HCT116 (cell line): ENCODE measurements around the gene NEURL1. TPM values are rescaled to one million over a fixed set of nuclear protein-coding genes. Genes with fewer than 3 reads are reported as not detected.

Experiments
- ATAC-seq: fragments of 200-7000 bp; cut with Tn5 transposase; 2 replicates; pipeline ENCODE4 v1.9.1; 2020; ENCODE audit warnings: mild to moderate bottlenecking, moderate library complexity
- BruUV-seq: library from RNA; stranded (reverse); fragments of 400-500 nt; replicated peaks from 2 replicates; lab custom pipeline; 2021; lab: Mats Ljungman, UMichigan
- CTCF ChIA-PET: fragments of 300-600 bp; sonication (Branson Sonifier 250); formaldehyde crosslinking; loops from one replicate; lab custom pipeline; 2021; ENCODE audit warnings: antibody characterized with exemption; lab: Charles Lee
- POLR2A ChIA-PET: fragments of 300-600, 350-600 bp; sonication (Branson Sonifier 250); formaldehyde crosslinking; loops from one replicate; lab custom pipeline; 2021; ENCODE audit warnings: antibody characterized with exemption; lab: Charles Lee
- RAD21 ChIA-PET, 2 experiments: fragments of 300-600 bp; sonication (Branson Sonifier 250); formaldehyde crosslinking; loops; one replicate each; lab custom pipeline; 2023; ENCODE audit warnings: low total read pairs in 2 of 2; ENCODE audit not compliant: uncharacterized antibody in 2 of 2, unreplicated experiment in 2 of 2, low non-redundant PET in 1 of 2; lab: Charles Lee
- DNase-seq: peaks from one replicate; pipeline ENCODE4 v3.0.0-alpha.2; 2010; ENCODE audit warnings: low read depth, low spot score
- H2AFZ ChIP-seq: fragments of 200-600 bp; shearing (Covaris generic), sonication (generic); 2 replicates; pipeline ENCODE4 v1.6.1; 2017; ENCODE audit warnings: low read depth, mixed run types, mixed read lengths, antibody characterized with exemption, low read length; ENCODE audit not compliant: poor library complexity, severe bottlenecking
- H3K27ac ChIP-seq: 2 replicates; pipeline ENCODE4 v1.5.1; 2012; ENCODE audit warnings: low read depth, low read length
- H3K27me3 ChIP-seq: fragments of 200-600 bp; sonication (generic); 2 replicates; pipeline ENCODE4 v1.6.1; 2016; ENCODE audit warnings: mixed run types, low read length, mixed read lengths; ENCODE audit not compliant: insufficient read depth
- H3K36me3 ChIP-seq, 2 experiments: fragments of 200-500 bp in 1 of 2; fragments of 200-600 bp in 1 of 2; sonication (Bioruptor generic) in 1 of 2; sonication (generic) in 1 of 2; 2 replicates each; pipeline versions ENCODE4 v1.5.1 to v1.6.1; 2014 to 2016; ENCODE audit warnings: low read length in 2 of 2, inconsistent platforms in 1 of 2, mixed read lengths in 1 of 2, mixed run types in 1 of 2; ENCODE audit not compliant: insufficient read depth in 2 of 2, control insufficient read depth in 1 of 2
- H3K4me1 ChIP-seq, 2 experiments: fragments of 200-600 bp in 1 of 2; sonication (generic) in 1 of 2; 2 replicates each; pipeline versions ENCODE4 v1.5.1 to v1.6.1; 2012 to 2017; ENCODE audit warnings: low read length in 2 of 2, inconsistent platforms in 1 of 2, mild to moderate bottlenecking in 1 of 2, mixed read lengths in 1 of 2, mixed run types in 1 of 2, moderate library complexity in 1 of 2; ENCODE audit not compliant: insufficient read depth in 2 of 2, control insufficient read depth in 1 of 2
- H3K4me2 ChIP-seq: fragments of 200-600 bp; sonication (generic); 2 replicates; pipeline ENCODE4 v1.6.1; 2017; ENCODE audit warnings: mixed run types, low read length, mixed read lengths
- H3K4me3 ChIP-seq, 2 experiments: fragments of 200-600 bp in 1 of 2; sonication (generic) in 1 of 2; replicated peaks in 1 of 2; 2 replicates each; pipeline ENCODE4 v1.5.1; 2011 to 2016; ENCODE audit warnings: low read length in 2 of 2, control low read depth in 1 of 2, low read depth in 1 of 2, mild to moderate bottlenecking in 1 of 2, mixed read lengths in 1 of 2, mixed run types in 1 of 2
- H3K79me2 ChIP-seq: fragments of 200-600 bp; sonication (generic); 2 replicates; pipeline ENCODE4 v1.6.1; 2017; ENCODE audit warnings: mild to moderate bottlenecking, mixed run types, low read length, moderate library complexity, mixed read lengths; ENCODE audit not compliant: insufficient read depth
- H3K9ac ChIP-seq: fragments of 200-600 bp; sonication (generic); 2 replicates; pipeline ENCODE4 v1.6.1; 2016; ENCODE audit warnings: low read length, mixed read lengths
- H3K9me2 ChIP-seq: fragments of 200-600 bp; sonication (generic), shearing (Covaris generic); 2 replicates; pipeline ENCODE4 v1.6.1; 2017; ENCODE audit warnings: mixed run types, mild to moderate bottlenecking, moderate library complexity; ENCODE audit not compliant: insufficient read depth
- H3K9me3 ChIP-seq, 2 experiments: fragments of 200-500 bp in 1 of 2; fragments of 200-600 bp in 1 of 2; sonication (Bioruptor generic) in 1 of 2; sonication (generic) in 1 of 2; 2 replicates each; pipeline ENCODE4 v1.6.1; 2014 to 2017; ENCODE audit warnings: low read length in 2 of 2, mixed read lengths in 2 of 2, inconsistent platforms in 1 of 2, low read depth in 1 of 2, mild to moderate bottlenecking in 1 of 2, mixed run types in 1 of 2, moderate library complexity in 1 of 2; ENCODE audit not compliant: control insufficient read depth in 1 of 2, insufficient read depth in 1 of 2
- H4K20me1 ChIP-seq: fragments of 200-600 bp; sonication (generic), shearing (Covaris generic); 2 replicates; pipeline ENCODE4 v1.6.1; 2017; ENCODE audit warnings: mixed run types, mild to moderate bottlenecking, moderate library complexity; ENCODE audit not compliant: insufficient read depth
- CBX3 ChIP-seq: IDR thresholded peaks from 2 replicates; pipeline ENCODE4 v1.6.1; 2012; ENCODE audit warnings: low read depth
- CEBPB ChIP-seq: IDR thresholded peaks from 2 replicates; pipeline ENCODE4 v1.6.1; 2012; ENCODE audit warnings: low read depth
- EGR1 ChIP-seq: IDR thresholded peaks from 2 replicates; pipeline ENCODE4 v1.6.1; 2012; ENCODE audit warnings: low read depth
- ELF1 ChIP-seq: IDR thresholded peaks from 2 replicates; pipeline ENCODE4 v1.6.1; 2012; ENCODE audit warnings: low read depth, borderline replicate concordance
- EZH2 ChIP-seq: fragments of 200-600 bp; sonication (generic); IDR thresholded peaks from 2 replicates; pipeline ENCODE4 v1.6.1; 2017; ENCODE audit warnings: antibody characterized with exemption, mixed run types
- FOSL1 ChIP-seq: IDR thresholded peaks from 2 replicates; pipeline ENCODE4 v1.6.1; 2012; ENCODE audit warnings: low read depth
- JUND ChIP-seq: IDR thresholded peaks from 2 replicates; pipeline ENCODE4 v1.6.1; 2012
- RAD21 ChIP-seq: IDR thresholded peaks from 2 replicates; pipeline ENCODE4 v1.6.1; 2012; ENCODE audit warnings: low read depth, mild to moderate bottlenecking
- SIN3A ChIP-seq: IDR thresholded peaks from 2 replicates; pipeline ENCODE4 v1.6.1; 2012; ENCODE audit warnings: low read depth
- SP1 ChIP-seq: IDR thresholded peaks from 2 replicates; pipeline ENCODE4 v1.6.1; 2012; ENCODE audit warnings: low read depth
- TCF7L2 ChIP-seq: IDR thresholded peaks from 2 replicates; pipeline ENCODE4 v1.7.0; 2011; ENCODE audit warnings: borderline replicate concordance, inconsistent platforms; ENCODE audit not compliant: insufficient read depth, insufficient read length; ENCODE audit errors: extremely low read depth
- ZFX ChIP-seq: fragments of 450-650 bp; IDR thresholded peaks from 2 replicates; pipeline ENCODE4 v1.6.1; 2017
- ZNF274 ChIP-seq: fragments of 200-500 bp; sonication (Bioruptor generic); IDR thresholded peaks from 2 replicates; pipeline ENCODE4 v1.6.1; 2014; ENCODE audit warnings: mild to moderate bottlenecking, low read depth, low read length, inconsistent platforms
- intact Hi-C: fragments of 100-400 bp; cut with micrococcal nuclease; formaldehyde crosslinking; loops from 2 replicates; pipeline ENCODE4 v1.10.0; 2022
- total RNA-seq: library from RNA; stranded (reverse); gene quantifications from one replicate; pipeline ENCODE4 v1.2.1, GENCODE V29; 2021; ENCODE audit not compliant: unreplicated experiment
- TF ChIP-seq, protein P1 (sequence below): IDR thresholded peaks from 2 replicates; pipeline ENCODE4 v1.6.1; 2012
- TF ChIP-seq, protein P2 (sequence below): IDR thresholded peaks from 2 replicates; pipeline ENCODE4 v1.6.1; 2012; ENCODE audit warnings: low read depth
- TF ChIP-seq, protein P3 (sequence below), 3 experiments: fragments of 200-600 bp in 1 of 3; sonication (generic) in 1 of 3; IDR thresholded peaks in 2 of 3; conservative IDR thresholded peaks in 1 of 3; 2 replicates each; pipeline ENCODE4 v1.5.1; 2012 to 2017; ENCODE audit warnings: low read depth in 2 of 3, low read length in 2 of 3, antibody characterized with exemption in 1 of 3, borderline replicate concordance in 1 of 3, control low read depth in 1 of 3, mild to moderate bottlenecking in 1 of 3, mixed read lengths in 1 of 3, mixed run types in 1 of 3, moderate library complexity in 1 of 3; ENCODE audit not compliant: insufficient read depth in 1 of 3

The NEURL1 gene
- total RNA-seq, 1 experiment from 2014 or later, result 1.4 TPM

DNA sequence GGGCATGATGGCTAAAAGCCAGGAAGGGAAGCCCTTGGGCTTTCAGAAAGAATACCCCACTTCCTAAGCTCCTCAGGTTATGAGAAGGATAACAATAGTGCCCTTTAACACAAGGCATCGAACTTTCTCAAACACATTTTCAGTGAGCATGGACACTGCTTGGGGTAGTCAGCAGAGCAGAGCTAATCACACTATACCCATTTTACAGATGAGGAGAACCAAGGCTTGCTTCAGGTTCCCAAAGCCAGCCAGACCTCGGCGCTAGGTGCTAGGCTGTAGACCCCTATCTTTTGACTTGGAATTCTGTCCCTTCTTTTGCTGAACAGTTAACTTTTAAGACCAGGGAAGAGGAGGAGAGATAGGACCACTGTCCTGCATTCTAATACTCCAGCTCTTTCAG is 1.8 kb downstream of the NEURL1 start:
- RAD21 ChIA-PET, result interaction anchor here in 1 of 2 experiments (0.7 kb wide), 1 partner anchor 15 kb away, joined by 3 read pairs; no protein-coding TSS in a partner anchor
- intact Hi-C loops, result no loop called here
- ATAC-seq (no peak), DNase-seq (no peak)
- H3K4me3 ChIP-seq, result no peak overlapping the region
- no peaks in the 10 kb centered on the region for H3K79me2 ChIP-seq
- H3K4me1 ChIP-seq, result peaks cover 15 to 28% of the 10 kb centered on the region in 2 experiments
- no peak overlapping the region for H3K9ac ChIP-seq
- BruUV-seq, result no TSS peak
- CTCF ChIA-PET, result no interaction called here
- TF ChIP-seq ZFX, result no peak
- H3K4me2 ChIP-seq, result no peak overlapping the region
- no peaks in the 10 kb centered on the region for H3K9me3 ChIP-seq
- no peak overlapping the region for H3K27ac ChIP-seq
- H3K27me3 ChIP-seq, result no peaks in the 10 kb centered on the region
- no peaks in the 10 kb centered on the region for H3K9me2 ChIP-seq
- no peaks in the 10 kb centered on the region for H4K20me1 ChIP-seq
- no peaks in the 10 kb centered on the region for H3K36me3 ChIP-seq
- POLR2A ChIA-PET, result no interaction called here
- no peak overlapping the region for H2AFZ ChIP-seq

DNA sequence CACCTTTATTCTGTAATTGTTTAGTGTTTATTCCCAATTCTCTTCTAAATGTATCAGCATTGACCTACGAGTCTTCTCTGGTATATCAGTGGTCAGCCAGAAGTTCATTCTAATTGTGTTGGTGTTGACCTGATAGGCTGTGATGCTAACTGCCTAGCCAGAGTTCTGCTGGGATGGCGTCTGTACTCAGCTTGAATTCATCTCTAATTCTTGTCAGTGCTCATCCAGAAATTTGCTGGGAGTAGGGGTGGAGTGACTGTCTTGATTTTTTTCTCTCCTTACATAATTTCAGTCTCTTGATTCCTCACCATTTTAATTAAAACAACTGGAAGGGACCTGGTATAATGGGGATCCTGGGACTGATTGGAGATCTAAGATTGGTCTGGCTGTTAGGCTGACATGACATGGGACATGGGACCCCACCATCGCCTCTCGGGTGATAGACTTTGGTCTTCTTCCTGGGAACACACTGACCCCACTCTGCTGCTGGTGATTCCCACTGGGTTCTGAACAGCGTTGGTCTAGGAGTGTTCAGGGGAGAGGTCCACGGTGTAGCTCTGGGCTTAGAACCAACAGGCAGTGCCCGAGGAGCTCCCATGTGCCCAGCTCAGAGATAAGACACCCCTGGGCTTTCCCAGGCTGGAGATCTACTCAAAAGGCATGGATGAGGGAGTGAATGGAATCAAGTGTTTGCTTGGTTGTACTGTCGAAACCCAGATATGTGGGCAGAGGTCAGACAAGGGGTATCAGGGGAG is 3.8 kb downstream of the NEURL1 start:
- no peak overlapping the region for H3K27ac ChIP-seq
- no peak overlapping the region for H2AFZ ChIP-seq
- H3K9me2 ChIP-seq, result no peaks in the 10 kb centered on the region
- H3K27me3 ChIP-seq, result no peaks in the 10 kb centered on the region
- H3K9me3 ChIP-seq, result no peaks in the 10 kb centered on the region
- intact Hi-C loops, result no loop called here
- H3K4me3 ChIP-seq, result no peak overlapping the region
- no peak overlapping the region for H3K4me2 ChIP-seq
- H4K20me1 ChIP-seq, result no peaks in the 10 kb centered on the region
- H3K4me1 ChIP-seq, result peaks cover 6 to 8% of the 10 kb centered on the region in 2 experiments
- H3K79me2 ChIP-seq, result no peaks in the 10 kb centered on the region
- ChIA-PET RAD21 (no interaction called here), CTCF (interaction anchor here (2.0 kb wide), 1 partner anchor 11 kb away, joined by 7 read pairs; no protein-coding TSS in a partner anchor), POLR2A (no interaction called here)
- no peak overlapping the region for H3K9ac ChIP-seq
- H3K36me3 ChIP-seq, result no peaks in the 10 kb centered on the region
- no peak for ATAC-seq
- no peak for DNase-seq
- BruUV-seq, result no TSS peak
- no peak for TF ChIP-seq JUND
- TF ChIP-seq FOSL1, result no peak
- no peak for TF ChIP-seq TCF7L2
- no peak for TF ChIP-seq CBX3
- TF ChIP-seq, protein P1, sequence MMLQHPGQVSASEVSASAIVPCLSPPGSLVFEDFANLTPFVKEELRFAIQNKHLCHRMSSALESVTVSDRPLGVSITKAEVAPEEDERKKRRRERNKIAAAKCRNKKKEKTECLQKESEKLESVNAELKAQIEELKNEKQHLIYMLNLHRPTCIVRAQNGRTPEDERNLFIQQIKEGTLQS, result no peak
- no peak for TF ChIP-seq ZNF274
- no peak for TF ChIP-seq CEBPB
- TF ChIP-seq ELF1, result no peak
- TF ChIP-seq, protein P2, sequence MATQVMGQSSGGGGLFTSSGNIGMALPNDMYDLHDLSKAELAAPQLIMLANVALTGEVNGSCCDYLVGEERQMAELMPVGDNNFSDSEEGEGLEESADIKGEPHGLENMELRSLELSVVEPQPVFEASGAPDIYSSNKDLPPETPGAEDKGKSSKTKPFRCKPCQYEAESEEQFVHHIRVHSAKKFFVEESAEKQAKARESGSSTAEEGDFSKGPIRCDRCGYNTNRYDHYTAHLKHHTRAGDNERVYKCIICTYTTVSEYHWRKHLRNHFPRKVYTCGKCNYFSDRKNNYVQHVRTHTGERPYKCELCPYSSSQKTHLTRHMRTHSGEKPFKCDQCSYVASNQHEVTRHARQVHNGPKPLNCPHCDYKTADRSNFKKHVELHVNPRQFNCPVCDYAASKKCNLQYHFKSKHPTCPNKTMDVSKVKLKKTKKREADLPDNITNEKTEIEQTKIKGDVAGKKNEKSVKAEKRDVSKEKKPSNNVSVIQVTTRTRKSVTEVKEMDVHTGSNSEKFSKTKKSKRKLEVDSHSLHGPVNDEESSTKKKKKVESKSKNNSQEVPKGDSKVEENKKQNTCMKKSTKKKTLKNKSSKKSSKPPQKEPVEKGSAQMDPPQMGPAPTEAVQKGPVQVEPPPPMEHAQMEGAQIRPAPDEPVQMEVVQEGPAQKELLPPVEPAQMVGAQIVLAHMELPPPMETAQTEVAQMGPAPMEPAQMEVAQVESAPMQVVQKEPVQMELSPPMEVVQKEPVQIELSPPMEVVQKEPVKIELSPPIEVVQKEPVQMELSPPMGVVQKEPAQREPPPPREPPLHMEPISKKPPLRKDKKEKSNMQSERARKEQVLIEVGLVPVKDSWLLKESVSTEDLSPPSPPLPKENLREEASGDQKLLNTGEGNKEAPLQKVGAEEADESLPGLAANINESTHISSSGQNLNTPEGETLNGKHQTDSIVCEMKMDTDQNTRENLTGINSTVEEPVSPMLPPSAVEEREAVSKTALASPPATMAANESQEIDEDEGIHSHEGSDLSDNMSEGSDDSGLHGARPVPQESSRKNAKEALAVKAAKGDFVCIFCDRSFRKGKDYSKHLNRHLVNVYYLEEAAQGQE, result no peak
- TF ChIP-seq EZH2, result no peak
- no peak for TF ChIP-seq SP1
- TF ChIP-seq, protein P3, sequence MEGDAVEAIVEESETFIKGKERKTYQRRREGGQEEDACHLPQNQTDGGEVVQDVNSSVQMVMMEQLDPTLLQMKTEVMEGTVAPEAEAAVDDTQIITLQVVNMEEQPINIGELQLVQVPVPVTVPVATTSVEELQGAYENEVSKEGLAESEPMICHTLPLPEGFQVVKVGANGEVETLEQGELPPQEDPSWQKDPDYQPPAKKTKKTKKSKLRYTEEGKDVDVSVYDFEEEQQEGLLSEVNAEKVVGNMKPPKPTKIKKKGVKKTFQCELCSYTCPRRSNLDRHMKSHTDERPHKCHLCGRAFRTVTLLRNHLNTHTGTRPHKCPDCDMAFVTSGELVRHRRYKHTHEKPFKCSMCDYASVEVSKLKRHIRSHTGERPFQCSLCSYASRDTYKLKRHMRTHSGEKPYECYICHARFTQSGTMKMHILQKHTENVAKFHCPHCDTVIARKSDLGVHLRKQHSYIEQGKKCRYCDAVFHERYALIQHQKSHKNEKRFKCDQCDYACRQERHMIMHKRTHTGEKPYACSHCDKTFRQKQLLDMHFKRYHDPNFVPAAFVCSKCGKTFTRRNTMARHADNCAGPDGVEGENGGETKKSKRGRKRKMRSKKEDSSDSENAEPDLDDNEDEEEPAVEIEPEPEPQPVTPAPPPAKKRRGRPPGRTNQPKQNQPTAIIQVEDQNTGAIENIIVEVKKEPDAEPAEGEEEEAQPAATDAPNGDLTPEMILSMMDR (IDR thresholded peaks at IDR 0.05 in 2 of 3, conservative IDR thresholded peaks at IDR 0.05 in 1 of 3; ENCODE audit: borderline replicate concordance in 1 of 3, insufficient read depth in 1 of 3, low read depth in 2 of 3, low read length in 2 of 3), result no peak
- no peak for TF ChIP-seq RAD21
- no peak for TF ChIP-seq EGR1
- TF ChIP-seq SIN3A, result no peak
